T-helper 1 cell treated with Interleukin-12 subunit alpha and Interleukin-12 subunit beta and Interleukin-4 antibody, amounts not matched to agents 30 μg/mL and 1 μg/mL, for 36 hours (primary cell): Measurements from ENCODE around the gene SND1.
A peak's percentile ranks its signal among the peaks of the same experiment; 100 is the strongest.

ENCODE experiments used
- H3K27ac Mint-ChIP-seq: one replicate; pipeline ENCODE4 v1.8.0; 2021; ENCODE audit warnings: mild to moderate bottlenecking, mixed read lengths
- H3K27me3 Mint-ChIP-seq: one replicate; pipeline ENCODE4 v1.8.0; 2021; ENCODE audit warnings: low read depth, mixed read lengths
- H3K36me3 Mint-ChIP-seq: one replicate; pipeline ENCODE4 v1.8.0; 2021; ENCODE audit warnings: low read depth, mixed read lengths
- H3K4me1 Mint-ChIP-seq: one replicate; pipeline ENCODE4 v1.8.0; 2021; ENCODE audit warnings: low read depth, mixed read lengths
- H3K4me3 Mint-ChIP-seq: one replicate; pipeline ENCODE4 v1.8.0; 2021; ENCODE audit warnings: mild to moderate bottlenecking, moderate library complexity, mixed read lengths
- H3K9me3 Mint-ChIP-seq: one replicate; pipeline ENCODE4 v1.8.0; 2021; ENCODE audit warnings: mixed read lengths

Gene SND1

DNA sequence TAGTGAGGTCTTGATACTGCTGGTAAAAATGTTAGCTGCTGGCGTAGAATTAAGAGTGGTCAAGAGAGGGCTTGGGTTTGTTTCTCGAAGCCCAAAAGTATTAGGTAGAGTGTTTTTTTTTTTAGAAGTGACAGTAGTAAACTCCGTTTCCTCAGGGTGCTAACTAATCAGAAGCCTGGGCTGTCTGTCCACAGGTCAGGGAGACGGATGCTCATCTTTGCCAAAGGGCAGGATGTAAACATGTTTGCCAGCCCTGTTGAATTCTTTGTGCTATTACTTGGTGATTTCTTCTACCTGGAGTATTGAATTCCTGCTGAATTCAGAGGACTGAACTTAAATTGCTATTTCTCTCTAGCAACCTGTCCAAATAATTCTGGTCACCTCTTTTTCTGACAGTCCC is 117.1 kb downstream of the SND1 start:
- Mint-ChIP-seq H3K4me3 (no peak overlapping the region), H3K4me1 (peaks cover 13% of the 10 kb centered on the region), H3K9me3 (no peaks in the 10 kb centered on the region), H3K36me3 (peaks cover 13% of the 10 kb centered on the region), H3K27ac (no peak overlapping the region), H3K27me3 (no peaks in the 10 kb centered on the region)

DNA sequence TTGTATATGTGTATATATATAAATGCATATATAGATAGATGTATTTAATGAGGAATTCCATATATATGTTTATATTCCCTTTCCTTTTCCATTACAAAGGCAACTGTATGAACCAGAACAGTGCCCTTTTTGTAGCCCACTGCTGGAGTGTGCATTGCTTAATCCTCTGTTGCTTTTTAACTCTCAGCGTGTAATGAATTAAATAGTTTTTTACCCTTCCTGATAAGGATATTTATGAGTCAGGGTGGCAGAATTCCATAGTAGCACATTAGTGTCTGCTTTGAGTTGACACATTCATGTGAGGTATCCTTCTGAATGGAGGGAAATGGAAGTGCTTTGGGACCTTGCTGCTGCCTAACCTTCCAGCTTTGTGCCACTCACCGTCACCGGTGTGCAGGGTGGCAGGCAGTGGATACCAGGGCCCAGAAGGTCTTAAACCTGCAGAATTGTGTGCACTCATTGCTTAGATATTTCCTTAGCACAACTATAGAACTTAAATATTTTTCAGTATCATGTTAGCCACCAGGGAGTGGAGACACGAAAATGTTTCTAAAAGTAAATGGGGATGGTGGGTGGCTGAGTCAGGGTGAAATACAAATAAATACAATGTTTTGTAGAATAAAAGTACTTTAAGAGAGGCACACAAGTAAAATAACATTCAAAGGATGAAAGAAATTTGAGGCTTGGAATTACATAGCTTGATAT is 117.9 kb downstream of the SND1 start:
- no peaks in the 10 kb centered on the region for H3K27me3 Mint-ChIP-seq
- H3K27ac Mint-ChIP-seq: no peak overlapping the region
- peaks cover 8% of the 10 kb centered on the region for H3K36me3 Mint-ChIP-seq
- peaks cover 13% of the 10 kb centered on the region for H3K4me1 Mint-ChIP-seq
- no peaks in the 10 kb centered on the region for H3K9me3 Mint-ChIP-seq
- H3K4me3 Mint-ChIP-seq: no peak overlapping the region

DNA sequence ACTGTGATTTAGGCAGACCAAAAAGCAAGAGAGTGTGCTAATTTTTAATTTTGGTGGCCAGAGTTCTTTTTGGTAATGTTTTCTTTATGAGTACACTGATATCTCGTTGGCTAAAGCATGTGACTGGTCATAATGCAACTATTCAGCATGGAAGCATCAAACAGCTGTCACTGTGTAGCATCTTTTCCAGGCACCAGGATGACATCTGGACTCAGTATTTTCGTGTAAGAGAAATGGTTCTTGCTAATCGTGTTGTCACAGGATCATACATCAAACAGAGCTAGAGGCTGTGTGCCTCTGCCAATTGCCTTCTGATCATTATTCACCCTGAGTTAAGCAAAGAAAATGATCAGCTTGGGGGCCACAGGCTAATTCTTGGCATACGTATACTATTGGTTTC is 118.9 kb downstream of the SND1 start:
- Mint-ChIP-seq H3K4me1 (peaks cover 12% of the 10 kb centered on the region), H3K27ac (no peak overlapping the region), H3K36me3 (peaks cover 8% of the 10 kb centered on the region), H3K9me3 (no peaks in the 10 kb centered on the region), H3K27me3 (no peaks in the 10 kb centered on the region), H3K4me3 (no peak overlapping the region)

DNA sequence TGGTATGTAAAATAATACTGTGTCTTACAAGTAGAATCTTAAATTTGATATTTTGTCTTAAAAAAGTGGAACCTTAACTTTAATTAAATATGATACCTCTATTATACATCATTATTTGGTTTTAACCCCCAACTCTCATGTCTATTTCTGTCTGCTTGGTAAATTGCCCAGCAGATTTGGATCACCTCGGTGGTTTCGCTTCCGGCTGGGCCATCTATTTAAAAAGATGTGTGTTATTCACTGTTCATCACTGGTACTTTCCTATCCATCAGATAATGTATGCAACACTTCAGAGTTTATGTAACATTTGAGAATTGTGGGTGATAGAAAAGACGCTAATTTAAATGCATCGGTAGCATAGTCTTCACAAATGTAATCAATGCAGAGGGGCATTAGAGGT is 119.7 kb downstream of the SND1 start:
- H3K9me3 Mint-ChIP-seq: no peaks in the 10 kb centered on the region
- no peak overlapping the region for H3K4me3 Mint-ChIP-seq
- H3K4me1 Mint-ChIP-seq: peaks cover 11% of the 10 kb centered on the region
- H3K36me3 Mint-ChIP-seq: peaks cover 8% of the 10 kb centered on the region
- no peaks in the 10 kb centered on the region for H3K27me3 Mint-ChIP-seq
- no peak overlapping the region for H3K27ac Mint-ChIP-seq

DNA sequence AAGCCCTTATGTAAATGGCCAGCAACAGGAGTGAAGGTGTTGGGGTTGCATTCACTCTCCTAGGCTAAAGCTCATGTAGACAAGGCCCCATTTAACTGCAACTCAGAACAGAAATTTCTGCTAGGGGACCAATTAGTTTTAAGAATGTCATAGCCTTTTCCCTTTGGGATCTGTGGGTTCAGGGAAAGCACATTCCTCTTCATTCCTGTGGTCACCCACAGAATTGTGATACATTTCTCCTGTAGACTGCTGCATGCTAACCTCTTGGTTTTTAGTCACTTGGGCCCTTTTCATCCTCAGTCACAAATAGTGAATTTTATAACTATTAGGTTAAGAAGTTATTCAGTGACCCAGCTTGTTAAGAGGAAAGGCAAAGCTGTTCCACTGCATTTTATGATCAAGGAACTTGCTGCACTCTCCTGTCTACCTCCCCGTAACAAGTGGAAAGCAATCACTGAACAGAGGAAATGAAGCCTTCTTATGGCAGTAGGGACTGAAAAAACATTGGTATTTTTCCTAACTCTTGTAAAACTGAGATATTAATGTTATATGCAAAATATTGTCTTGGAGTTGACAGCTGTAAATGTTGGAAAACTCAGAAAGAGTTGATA is 124.9 kb downstream of the SND1 start:
- Mint-ChIP-seq H3K36me3 (peaks cover 1% of the 10 kb centered on the region), H3K4me1 (peaks cover 4% of the 10 kb centered on the region), H3K27ac (no peak overlapping the region), H3K9me3 (no peaks in the 10 kb centered on the region), H3K27me3 (no peaks in the 10 kb centered on the region), H3K4me3 (no peak overlapping the region)

DNA sequence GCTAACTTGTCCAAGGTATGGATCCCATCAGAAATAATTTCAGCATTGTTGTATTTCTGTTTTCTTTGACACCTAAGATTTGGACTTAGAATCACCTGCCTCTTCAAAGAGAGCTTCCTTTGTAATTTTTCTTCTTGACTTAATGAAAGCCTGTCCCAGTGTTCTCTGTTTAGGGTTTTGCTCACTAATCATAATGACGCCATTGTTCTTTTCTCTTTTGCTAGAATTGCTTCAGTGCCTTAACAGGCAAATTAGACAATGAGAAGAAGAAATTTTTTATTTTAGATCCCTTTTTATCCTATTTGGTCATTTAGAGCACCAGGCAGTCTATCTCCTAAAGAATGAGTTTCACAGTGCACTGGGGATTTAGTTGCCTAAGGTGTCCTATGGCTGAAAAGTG is 128.5 kb downstream of the SND1 start:
- peaks cover 12% of the 10 kb centered on the region for H3K4me1 Mint-ChIP-seq
- H3K9me3 Mint-ChIP-seq: no peaks in the 10 kb centered on the region
- no peaks in the 10 kb centered on the region for H3K27me3 Mint-ChIP-seq
- peaks cover 3% of the 10 kb centered on the region for H3K36me3 Mint-ChIP-seq
- H3K27ac Mint-ChIP-seq: no peak overlapping the region
- H3K4me3 Mint-ChIP-seq: no peak overlapping the region

DNA sequence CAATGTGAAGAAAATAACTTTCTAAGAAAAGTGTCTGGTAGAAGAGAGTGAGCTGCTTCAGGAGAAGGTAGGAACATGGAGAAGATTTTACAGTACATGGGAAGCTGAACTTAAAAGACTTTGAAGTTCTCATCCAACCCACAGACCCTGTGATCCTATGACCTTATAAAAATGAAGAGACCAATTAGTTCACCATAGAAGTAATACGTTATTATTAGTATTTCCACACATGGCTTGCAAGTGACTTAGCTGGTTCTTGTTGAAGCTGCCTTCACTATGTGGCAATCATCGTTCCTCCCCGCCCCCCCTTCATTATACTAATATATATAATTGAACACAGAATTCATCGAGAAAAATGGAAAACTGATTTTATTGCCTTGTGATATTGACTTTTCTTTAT is 129.1 kb downstream of the SND1 start:
- peaks cover 2% of the 10 kb centered on the region for H3K36me3 Mint-ChIP-seq
- no peaks in the 10 kb centered on the region for H3K27me3 Mint-ChIP-seq
- H3K4me1 Mint-ChIP-seq: peaks cover 12% of the 10 kb centered on the region
- H3K27ac Mint-ChIP-seq: no peak overlapping the region
- no peaks in the 10 kb centered on the region for H3K9me3 Mint-ChIP-seq
- H3K4me3 Mint-ChIP-seq: no peak overlapping the region

DNA sequence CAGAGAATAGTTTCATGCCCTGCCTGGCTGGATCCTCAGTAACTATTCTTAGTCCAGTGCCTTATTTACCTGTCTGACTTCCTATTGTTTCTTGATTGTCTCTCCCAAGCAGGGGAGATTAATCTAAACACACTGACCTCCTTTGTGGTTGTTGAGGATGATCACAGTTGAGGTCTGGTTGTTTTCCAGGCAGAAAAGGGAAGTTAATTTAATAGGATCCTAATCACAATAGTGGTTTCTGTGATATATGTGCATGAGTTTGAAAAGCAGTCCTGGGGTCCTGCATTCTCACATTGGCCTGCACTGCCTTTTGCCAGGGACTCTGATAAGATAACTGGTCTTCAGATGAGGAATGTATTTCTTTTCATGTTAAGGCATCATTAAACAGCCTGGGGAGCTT is 130.1 kb downstream of the SND1 start:
- H3K27ac Mint-ChIP-seq: no peak overlapping the region
- H3K27me3 Mint-ChIP-seq: no peaks in the 10 kb centered on the region
- H3K36me3 Mint-ChIP-seq: peaks cover 2% of the 10 kb centered on the region

DNA sequence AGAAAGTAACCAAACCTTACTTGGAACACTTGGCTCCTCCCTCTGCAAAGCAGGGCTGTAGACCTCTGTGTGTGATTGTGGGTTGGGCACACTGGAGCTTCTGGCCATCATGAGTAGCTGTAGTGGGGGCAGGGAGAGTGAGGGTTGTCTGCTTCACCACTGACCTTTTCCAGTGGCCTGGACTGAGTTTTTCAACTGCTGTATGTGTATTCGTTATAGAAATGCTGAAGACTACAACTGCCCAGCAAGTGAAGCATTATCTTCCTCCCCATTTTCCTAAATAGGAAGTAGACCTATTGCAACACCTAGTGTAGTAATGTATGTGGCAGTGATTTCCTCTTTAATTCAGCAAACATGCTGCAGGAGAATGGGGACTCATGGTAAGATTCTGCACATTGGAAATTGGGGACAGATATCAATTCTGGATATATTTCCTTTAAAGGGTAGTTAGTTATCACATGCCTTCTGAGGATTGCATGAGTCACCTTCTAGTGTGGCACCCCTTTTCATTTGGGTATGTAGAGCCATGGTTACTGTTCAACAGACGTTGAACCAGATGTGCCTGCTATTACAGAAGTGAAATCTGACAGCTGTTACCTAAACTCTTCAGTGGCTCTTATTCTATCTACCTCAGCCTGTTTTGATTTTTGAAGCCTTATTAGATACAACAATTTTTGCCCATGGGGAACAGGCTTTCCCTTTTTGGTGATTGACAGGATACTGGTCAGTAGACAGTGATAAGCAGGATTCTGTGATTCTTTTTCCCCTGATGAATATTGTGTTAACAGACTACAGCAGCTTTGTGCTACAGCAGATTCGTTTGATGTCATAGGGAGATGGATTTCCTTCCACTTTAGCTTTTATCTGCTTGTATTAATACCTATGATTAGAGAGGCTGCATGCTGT is 130.9 kb downstream of the SND1 start:
- H3K27ac Mint-ChIP-seq: no peak overlapping the region
- no peaks in the 10 kb centered on the region for H3K9me3 Mint-ChIP-seq
- no peak overlapping the region for H3K4me3 Mint-ChIP-seq
- peaks cover 2% of the 10 kb centered on the region for H3K36me3 Mint-ChIP-seq
- no peaks in the 10 kb centered on the region for H3K27me3 Mint-ChIP-seq
- peaks cover 12% of the 10 kb centered on the region for H3K4me1 Mint-ChIP-seq

More for the DNA sequence above, 130.1 kb downstream of the SND1 start:
- no peaks in the 10 kb centered on the region for H3K9me3 Mint-ChIP-seq
- no peak overlapping the region for H3K4me3 Mint-ChIP-seq
- H3K4me1 Mint-ChIP-seq: peaks cover 12% of the 10 kb centered on the region

DNA sequence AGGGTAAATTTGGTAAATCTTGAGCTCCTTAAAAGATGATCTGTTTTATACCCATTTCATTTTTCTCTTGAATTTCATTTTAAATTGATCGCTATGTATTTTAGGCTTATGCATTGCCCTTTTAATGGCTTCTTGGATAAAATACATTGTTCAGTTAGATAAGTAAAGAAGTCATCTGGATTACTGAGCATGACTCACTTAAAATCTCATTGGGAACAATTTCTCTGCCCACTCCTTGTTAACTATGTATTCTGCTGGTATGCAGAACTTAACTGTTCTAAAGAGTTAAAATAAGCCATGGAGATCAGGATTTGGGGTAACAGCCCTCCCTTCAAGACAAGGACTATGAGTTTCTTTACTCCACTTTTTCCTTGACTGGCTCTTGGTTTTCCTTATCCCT is 134.2 kb downstream of the SND1 start:
- Mint-ChIP-seq H3K4me1 (peaks cover 9% of the 10 kb centered on the region), H3K4me3 (no peak overlapping the region), H3K27ac (no peak overlapping the region), H3K9me3 (no peaks in the 10 kb centered on the region), H3K27me3 (no peaks in the 10 kb centered on the region), H3K36me3 (peaks cover 2% of the 10 kb centered on the region)

DNA sequence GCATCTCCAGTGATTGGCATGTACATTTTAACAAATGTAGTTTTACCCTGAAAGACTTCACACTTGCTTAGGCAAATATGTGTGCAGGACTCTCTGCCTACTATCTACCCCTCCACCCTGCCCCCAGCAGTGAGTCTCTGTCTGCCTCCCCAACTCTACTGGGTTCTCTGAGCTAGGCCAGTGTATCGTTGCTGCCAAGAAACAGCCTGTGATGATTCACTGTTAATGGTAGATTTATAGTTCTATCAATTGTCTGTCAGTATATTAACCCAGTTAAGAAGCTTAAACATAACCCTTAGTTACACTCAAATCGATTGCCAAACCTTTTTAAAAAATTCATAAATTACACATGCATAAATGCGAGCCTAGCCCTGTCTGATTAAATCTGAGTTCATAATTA is 137.0 kb downstream of the SND1 start:
- H3K9me3 Mint-ChIP-seq: no peaks in the 10 kb centered on the region
- H3K36me3 Mint-ChIP-seq: peaks cover 2% of the 10 kb centered on the region
- no peaks in the 10 kb centered on the region for H3K27me3 Mint-ChIP-seq
- no peak overlapping the region for H3K27ac Mint-ChIP-seq
- no peak overlapping the region for H3K4me3 Mint-ChIP-seq
- peaks cover 7% of the 10 kb centered on the region for H3K4me1 Mint-ChIP-seq

DNA sequence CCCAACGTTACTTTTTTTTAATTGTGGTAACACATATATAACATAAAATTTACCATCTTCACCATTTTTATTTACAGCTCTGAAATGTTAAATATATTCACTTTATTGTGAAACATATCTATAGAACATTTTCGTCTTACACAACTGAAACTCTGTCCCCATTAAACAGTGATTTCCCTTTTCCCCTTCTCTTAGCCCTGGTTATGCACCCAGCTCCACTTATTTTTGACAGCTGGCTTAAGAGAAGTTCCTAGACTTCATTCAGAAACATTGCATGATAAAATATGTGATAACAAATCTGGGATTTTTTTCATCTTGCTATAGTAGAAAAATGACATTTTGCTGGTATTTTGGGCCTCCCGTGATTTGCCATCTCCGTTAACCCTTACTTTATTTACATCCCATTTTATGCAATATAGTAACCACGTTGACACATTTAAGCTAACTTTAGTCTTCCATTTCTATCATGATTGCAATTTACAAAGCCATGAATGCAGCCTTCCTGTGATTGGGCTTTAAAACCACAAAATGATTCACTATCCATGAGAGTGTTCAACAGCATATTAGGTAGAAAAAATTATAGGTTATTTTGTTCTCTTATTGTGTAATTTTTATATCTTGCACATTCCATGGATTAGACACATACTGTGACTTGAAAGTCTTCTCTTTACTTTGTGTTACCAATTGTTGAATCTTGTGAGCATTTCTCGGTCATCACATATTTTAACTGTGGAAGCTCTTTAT is 139.6 kb downstream of the SND1 start:
- Mint-ChIP-seq H3K4me1 (peaks cover 8% of the 10 kb centered on the region), H3K27ac (no peak overlapping the region), H3K27me3 (no peaks in the 10 kb centered on the region), H3K4me3 (no peak overlapping the region), H3K9me3 (no peaks in the 10 kb centered on the region), H3K36me3 (no peaks in the 10 kb centered on the region)

DNA sequence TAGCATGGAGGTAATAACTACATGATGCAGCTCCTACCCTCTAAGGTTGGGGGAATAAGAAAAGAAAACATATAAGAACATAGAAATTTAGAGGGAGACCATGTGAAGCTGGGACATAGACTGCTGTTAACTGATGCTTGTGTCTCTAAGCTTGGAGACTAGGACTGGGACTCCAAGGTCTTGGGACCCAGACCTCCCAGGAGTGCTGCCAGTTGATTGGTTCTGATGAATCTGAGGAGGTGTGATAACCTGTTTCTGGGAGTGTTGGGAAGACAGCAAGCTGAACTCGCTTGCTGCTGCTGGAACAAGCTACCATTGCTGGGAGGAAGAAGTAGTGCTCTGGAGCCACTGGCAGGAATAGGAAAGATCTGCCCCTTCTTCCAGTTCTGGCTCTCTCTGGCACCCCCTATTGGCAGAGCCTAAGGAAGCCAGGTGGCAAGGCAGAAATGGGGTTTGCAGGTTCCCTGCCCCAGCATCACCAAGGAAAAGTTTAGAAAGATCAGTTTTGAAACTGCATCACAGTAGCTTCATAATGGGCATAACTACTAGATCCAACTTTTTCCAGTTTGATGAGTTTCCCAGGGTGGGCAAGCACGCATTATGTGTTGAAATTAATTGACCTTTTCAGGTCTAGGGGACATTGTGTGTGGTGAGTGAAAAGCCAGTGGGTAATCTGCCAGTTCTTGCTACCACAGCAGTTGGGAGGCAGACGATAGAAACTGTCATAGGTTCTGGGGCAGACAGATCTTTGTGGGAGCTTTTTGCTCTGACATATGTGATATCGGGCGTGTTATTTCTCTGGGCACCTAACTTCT is 140.7 kb downstream of the SND1 start:
- no peak overlapping the region for H3K4me3 Mint-ChIP-seq
- H3K27me3 Mint-ChIP-seq: no peaks in the 10 kb centered on the region
- H3K9me3 Mint-ChIP-seq: no peaks in the 10 kb centered on the region
- peaks cover 8% of the 10 kb centered on the region for H3K4me1 Mint-ChIP-seq
- H3K27ac Mint-ChIP-seq: peak overlapping the region; percentile 12
- no peaks in the 10 kb centered on the region for H3K36me3 Mint-ChIP-seq

DNA sequence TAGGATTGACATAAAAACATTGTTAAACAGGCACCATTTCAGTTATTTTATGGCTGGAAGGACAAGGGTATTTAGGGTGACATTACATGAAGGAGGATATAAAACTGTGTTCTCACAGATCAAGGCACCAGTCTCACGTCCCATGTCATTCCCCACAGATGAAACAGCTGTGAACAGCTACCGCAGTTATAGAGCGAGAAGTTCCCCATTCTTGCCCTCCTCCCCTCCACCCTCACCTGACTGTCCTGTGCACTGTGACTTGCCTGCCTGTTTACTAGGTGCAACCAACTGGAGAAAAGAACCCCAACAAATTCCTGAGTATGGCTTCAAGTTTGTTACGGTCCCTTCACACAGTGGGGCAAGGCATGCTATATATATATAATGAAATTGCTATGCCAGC is 141.6 kb downstream of the SND1 start:
- no peak overlapping the region for H3K27ac Mint-ChIP-seq
- H3K4me1 Mint-ChIP-seq: peaks cover 9% of the 10 kb centered on the region
- no peak overlapping the region for H3K4me3 Mint-ChIP-seq
- H3K9me3 Mint-ChIP-seq: no peaks in the 10 kb centered on the region
- no peaks in the 10 kb centered on the region for H3K27me3 Mint-ChIP-seq
- H3K36me3 Mint-ChIP-seq: peaks cover 2% of the 10 kb centered on the region
